Fibroblast of skin of right biceps (primary cell): Measurements from ENCODE around the gene FAM131C.
A peak's percentile ranks its signal among the peaks of the same experiment; 100 is the strongest.

Source experiments
- DNase-seq: peaks from one replicate; pipeline ENCODE4 v3.0.0-alpha.2; 2013

FAM131C gene

DNA sequence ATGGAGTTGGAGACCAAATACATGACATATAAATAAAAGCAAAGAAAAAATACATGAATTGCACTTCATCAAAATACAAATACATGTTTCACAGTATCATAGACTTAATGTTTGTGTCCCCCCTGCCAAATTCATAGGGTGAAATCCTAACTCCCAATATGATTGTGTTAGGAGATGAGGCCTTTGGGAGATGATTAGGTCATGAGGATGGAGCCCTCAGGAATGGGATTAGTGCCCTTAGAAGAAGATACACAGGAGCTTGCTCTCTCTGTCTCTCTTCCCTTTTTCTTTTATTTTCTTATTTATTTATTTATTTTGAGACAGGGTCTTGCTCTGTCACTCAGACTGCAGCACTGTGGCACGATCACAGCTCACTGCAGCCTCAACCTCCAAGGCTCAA is 26.0 kb upstream of the FAM131C start:
- DNase-seq, result no peak

DNA sequence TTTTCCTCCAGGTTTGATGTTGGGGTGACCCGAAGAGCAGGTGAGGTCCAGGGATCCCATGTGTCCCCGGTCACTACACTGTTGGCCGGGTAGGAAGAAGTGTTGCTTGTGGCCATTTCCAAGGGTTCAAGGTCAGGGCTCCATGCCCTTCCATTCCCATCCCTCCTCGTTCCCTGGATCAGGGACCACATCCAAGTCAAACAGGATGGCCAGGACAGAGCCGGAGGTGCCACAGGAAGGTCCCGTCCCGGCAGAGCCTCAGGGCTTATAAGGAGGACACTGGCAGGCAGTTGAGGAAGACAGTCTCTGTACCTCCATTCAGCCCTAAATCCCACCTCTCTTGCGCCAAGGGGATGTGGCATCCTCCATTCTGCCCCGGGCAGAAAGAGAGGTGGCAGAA is 22.0 kb upstream of the FAM131C start:
- DNase-seq, result no peak

DNA sequence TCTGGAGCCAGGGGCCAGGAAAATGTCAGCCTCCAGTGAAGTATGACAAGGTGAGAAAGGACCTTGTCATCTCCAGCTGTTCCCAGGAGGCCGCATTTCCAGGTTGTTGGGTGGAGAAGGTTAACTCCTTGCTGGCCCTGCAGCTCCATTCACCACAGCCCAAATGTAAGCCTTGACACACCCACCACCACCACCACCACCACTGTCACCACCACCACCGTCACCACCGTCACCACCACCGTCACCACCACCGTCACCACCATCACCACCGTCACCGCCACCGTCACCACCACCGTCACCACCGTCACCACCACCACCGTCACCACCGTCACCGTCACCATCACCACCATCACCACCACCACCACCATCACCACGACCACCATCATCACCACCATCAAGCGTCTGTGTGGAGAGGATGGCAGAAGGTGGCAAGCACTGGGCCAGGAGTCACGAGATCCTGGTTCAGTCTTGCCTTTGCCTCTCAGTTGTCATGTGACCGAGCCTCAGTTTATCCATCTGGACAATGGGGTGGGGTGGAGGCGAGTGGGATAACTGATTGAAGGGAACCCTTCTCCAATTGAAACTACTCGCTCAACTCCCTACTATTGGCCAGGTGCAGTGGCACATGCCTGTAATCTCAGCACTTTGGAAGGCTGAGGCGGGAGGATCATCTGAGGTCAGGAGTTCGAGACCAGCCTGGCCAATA is 21.2 kb upstream of the FAM131C start:
- DNase-seq, result no peak

DNA sequence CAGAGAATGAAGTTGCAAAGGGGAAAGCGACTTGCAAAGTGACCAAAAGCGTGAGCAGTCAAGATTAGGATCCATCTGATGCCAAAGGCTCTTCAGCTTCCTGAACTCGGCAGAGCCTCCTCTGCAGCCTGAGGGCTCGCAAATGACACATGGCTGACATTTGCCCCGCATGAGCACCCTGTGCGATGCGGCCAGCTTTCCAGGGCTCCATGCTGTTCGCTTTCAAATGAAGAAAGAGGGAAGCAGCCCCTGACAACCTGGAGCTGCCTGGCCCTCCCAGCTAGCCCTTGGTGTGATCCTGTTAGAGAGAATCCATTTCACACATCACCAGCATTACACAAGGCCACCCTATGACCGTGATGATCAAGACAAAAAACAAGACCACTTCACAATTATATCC is 20.2 kb upstream of the FAM131C start:
- no peak for DNase-seq

DNA sequence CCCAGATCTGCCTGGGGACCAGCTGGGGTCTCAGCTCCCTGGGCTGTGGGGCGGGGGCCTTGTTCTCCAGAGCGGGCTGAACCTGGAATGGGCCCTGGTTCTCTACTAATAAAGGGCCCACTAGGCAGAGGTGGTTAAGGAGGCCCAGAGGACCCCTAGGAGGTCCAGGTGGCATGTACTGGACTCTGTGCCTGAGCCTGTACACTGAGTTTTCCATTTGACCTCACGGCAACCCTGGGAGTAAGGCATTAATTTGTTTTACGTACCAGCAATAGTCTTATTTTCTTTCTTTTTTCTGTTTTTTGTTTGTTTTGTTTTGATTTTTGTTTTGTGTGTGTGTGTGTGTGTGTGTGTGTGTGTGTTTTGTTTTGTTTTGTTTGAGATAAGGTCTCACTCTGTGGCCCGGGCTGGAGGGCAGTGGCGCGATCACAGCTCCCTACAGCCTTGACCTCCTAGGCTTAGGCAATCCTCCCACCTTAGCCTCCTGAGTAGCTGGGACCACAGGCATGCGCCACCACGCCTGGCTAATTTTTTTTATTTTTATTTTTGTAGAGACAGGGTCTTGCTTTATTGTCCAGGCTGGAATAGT is 19.6 kb upstream of the FAM131C start:
- no peak for DNase-seq

DNA sequence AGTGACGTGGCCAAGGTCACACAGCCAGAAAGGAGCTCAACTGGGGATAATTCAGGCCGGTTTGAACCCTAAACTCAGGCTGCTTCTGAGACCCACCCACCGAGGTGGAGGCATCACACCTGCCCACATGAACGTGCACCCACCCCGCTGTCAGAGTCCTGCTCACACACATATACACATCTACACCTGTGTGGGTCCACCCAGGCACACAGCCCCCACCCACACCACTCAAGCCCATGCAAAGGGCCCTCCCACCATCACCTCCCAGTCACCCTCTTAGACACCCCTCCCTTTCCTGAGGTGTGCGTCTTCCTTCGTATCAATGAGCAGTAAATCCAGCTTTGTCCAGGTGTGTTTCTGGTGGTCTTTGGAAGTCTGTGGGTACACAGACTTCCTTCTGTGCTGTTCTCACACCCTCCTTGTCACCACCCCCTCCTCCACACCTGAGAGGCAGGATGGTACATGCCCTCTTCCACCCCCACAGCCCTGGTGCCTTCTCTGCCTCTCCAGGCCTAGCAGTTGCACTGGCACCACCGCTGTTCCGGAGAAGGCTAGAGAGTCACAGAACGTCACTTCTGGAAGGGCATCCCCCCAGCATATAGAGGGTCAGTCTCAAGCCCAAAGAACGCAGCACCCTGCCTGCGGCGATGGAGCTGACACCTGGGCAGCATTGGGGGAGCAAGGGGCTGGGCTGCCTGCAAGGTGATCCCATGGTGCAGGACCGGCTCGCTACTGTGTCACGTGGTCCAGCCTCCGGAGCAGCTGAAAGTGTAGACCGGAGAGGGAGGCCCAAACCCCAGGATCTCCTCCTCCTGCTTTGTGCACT is 18.9 kb upstream of the FAM131C start:
- no peak for DNase-seq

DNA sequence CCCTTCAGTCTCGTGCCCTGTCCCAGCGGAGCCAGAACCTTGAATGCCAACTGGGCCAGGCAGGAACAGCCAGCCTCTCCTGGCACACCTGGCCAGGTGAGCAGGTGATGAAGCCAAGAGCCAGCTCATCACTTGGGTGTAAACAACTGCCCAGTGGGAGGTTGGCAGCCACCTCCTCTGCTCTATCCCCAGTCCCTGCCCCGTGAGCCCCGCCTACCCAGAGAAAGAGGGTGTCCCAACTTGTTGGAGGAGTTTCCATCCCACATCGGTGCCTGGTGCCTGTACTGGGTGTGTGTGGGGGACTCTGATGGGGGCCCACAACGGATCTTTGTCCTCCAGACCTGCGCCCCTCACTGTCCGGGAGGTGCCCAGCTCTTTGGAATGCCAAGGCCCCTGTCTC is 17.8 kb upstream of the FAM131C start:
- DNase-seq, result no peak

DNA sequence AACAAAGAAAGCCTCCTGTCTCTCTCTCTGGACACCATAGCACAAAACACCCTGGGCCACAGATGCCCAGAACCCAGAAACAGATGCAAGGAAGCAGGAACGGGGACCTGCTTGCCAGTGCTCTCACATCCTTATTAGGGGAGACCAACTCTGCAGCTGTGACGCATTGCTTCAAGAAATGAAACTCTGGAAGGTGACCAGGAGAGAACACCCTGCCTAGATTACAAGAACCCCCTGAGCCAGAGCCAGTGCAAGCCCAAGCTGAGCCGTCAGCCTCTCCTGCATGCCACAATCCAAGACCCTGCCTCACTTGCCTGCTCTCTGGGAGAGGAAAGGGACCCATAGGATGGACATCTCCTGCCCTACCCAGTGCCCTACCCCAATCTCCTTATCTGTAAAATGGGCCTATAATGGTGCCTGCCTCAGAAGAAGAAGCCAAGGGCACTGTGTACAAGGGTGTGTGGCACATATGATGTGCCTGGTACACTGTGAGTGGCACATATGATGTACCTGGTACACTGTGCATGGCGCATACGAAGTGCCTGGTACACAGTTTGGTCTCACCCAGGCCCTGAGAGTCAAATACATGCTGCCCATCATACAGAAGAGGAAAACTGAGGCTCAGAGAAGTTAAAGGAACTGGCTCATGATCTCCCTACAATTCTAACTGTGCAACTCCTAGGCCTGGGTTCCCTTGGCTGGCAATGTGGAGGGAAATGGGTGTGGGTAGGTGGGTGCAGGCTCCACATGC is 16.8 kb upstream of the FAM131C start:
- DNase-seq, result no peak

DNA sequence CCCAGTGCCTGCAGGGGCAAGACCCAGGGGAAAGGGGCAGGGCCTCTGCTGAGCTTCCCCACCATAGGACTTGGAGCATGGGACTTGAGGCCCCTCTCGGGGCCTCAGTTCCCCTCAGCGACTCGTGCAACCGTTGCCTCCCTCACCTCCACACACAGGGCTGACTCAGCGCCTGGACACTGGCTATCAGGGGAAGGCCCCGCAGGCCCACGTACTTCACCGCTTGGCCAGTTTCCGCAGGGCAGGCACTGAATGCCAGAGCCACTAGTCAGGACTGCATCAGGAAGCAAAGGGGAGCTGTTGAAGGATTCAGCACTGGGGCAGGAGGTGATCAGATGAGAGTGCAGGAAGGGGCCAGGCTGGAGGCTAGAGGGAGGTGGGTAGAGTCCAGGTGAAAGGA is 15.5 kb upstream of the FAM131C start:
- DNase-seq, result peak; percentile 53

DNA sequence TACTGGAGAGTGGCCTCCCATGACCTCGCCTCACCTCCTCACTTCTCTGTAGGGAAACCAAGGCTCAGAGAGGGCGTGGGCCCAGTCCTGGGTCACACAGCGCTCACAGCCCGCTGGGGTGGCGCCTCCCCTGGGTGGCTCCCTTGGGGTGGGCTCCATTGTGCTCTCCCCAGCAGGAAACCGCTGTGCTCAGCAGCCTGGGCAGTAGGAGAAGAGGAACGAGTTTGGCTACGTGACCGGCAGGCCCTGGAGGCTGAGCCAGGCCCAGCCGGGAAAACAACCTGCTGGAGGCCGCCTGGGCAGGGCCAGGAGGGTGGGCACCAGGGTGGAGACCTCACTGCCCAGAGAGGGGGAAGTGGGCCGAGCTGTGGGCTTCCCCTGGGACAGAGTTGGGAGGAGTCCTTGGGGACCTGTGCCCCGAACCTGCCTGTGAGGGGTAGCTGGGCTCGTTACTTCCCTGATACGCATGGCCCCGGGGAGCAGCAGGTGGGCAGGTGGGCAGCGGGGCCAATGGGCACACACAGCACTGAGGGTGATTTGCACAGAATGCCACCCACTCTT is 15.0 kb upstream of the FAM131C start:
- DNase-seq, result no peak

DNA sequence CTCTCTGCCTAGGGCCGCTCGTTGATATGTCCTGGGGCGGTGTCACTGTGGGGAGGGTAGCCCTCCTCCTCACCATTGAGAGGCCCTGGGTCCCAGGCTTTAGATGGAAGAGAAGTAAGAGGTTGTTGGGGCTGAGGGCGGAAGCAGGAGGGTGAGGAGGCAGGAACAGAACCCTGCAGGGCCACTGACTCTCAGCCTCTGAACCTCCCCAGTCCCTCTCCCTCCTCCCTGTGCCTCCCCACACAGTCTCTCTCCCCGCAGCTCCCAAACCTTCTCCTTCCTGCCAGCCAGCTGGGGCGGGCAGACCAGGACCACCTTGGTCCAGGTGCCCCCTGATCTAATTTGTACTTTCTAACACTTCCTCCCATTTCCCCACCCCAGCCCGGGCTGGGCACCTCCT is 14.3 kb upstream of the FAM131C start:
- DNase-seq, result no peak

DNA sequence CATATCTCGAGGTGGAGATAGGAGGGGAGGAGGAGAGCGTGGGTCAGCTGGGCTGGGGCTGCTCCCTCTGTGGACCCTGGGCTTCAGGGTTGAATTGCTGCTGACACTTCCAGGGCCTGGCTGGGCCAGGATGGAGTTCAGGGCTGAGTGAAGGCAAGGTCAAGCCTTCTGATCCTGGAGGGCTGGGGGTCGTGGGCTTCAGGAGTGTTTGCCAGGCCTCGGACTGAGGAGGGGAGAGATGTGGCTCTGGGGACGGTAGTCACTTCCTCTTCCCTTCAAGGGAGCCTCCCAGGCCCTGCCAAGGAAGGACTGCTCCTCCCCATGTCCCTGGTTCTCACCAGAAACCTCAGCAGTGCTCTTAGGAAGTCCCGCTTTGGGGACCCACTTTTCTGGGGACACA is 12.1 kb upstream of the FAM131C start:
- no peak for DNase-seq

DNA sequence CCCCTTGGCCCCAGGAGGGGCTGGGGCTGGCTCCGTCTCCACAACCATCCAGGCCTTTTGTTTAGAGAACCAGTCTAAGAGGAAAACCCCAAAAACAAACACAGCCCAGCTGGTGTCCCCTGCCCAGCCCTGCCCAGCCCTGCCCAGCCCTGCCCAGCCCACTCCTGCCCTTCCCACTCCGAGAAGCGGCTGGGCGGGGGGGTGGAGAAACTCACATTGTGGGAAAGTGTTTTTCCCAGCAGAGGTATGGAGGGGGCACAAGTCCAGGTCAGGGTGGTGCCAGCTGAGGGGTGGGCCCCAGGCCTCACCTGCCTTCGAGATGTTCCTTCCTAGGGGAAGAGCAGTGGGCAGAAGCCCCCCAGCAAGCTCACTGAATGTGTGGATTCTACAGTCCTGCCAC is 10.0 kb upstream of the FAM131C start:
- DNase-seq, result no peak

DNA sequence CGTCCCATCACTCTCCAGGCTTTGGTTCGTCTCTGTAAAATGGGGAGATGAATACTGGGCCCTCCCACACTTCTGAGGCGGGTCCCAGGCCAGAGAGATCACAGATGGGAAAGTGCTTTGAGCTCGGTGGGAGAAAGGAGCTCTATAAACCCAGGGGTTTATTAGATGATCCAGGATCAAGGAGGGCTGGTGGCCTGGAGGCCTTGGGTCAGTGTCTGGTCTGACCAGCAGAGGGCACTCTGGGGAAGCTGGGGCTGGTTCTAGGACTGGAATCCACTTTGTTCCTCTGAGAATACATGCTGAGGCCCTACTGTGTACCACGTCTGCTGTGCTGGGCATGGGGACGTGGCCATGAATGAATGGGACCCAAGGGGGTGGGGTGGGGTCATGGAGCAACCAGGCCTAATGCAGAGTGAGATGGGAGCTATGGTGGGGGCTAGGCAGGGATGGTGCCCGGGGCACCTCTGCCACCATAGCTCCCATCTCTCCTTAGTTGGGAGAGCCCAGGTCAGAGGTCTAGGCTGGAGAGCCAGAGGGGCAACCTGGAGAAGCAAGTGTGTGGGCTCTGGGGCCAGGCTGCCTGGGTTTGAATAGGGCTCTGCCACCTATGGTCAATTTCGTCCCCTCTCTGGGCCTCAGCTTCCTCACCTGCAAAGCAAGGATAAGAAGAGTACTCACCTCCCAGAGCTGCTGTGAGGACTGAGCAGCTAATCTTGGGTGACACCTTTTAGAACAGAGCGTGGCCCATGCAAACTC is 9.0 kb upstream of the FAM131C start:
- peak; percentile 52 for DNase-seq

DNA sequence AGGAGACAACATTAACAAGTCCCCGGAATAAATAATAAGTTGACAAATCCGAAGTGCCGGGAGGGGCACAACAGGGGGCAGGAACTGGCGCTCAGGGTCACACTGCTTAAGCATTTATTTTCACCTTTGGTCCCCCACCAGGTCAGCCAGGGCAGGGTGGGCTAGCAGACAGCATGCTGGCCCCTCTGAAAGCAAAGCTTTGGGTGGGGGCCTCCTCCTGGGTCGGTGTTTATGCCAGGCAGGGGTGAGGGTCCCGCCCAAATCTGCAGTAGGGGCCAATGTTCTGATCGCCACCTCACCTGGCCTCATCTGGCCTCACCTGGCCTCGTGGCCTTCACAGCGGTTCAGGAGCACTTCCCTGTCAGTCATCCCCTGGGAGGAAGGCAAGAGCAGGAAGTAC is 8.2 kb upstream of the FAM131C start:
- DNase-seq, result no peak

DNA sequence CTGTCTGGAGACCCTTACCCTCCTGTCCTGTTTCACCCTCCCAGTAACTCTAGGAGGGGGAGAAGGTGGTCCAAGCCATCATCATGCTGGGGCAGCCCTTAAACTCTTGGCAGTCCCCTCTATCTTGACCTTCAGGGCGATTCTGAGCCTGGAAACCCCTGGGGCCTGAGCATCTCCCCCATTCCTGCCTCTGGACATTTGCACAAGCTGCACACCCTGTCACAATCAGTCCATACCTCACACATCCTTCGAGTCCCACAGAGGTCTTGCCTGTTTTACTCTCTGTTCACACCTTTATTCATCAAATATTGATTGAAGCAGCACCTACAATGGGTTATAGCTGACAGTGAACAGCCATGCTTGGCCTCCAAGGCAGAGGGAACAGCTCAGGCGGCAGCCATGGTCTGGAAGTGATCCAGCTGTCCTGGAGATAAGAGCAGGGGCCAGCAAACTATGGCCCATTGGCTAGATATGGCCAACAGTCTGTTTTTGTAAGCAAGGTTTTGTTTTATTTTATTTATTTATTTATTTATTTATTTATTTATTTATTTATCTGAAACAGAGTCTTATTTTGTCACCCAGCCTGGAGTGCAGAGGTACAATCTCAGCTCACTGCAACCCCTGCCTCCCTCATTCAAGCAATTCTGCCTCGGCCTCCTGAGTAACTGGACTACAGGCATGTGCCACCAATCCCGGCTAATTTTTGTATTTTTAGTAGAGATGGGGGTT is 7.1 kb upstream of the FAM131C start:
- DNase-seq, result no peak

DNA sequence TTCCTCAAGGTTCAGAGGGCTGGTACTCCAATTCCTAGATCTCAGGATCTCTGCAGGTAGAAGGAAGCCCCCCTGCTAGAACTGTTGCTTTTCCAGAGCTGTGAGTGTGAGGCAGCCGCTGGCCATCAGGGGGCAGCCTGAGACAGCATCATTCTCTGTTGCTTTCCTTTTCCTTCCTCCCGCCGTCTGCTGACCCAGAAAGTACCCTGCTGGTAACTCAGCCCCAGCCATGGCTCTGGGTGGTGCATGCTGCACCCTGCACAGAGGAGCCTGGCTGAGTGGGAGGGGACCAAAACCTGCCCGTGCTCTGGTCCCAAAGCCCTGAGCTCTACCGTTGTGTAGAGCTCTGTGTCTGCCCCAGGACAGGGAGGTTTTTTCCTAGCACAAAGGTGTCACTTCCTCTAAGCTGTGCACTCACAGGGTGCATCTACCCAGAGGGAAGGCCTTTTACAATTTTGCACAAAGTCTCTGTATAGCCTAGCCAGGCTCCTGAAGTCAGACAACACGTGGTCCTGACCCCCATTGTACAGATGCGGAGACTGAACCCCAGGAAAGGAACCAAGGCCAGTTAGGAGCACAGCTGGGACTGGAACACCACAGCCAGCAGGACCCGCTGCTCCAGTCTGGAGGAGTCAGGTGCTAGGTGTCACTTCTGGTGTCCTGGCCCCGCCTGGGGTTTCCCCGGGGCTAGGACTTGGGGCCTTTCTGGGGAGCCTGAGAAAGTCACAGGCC is 5.6 kb upstream of the FAM131C start:
- peak; percentile 71 for DNase-seq

DNA sequence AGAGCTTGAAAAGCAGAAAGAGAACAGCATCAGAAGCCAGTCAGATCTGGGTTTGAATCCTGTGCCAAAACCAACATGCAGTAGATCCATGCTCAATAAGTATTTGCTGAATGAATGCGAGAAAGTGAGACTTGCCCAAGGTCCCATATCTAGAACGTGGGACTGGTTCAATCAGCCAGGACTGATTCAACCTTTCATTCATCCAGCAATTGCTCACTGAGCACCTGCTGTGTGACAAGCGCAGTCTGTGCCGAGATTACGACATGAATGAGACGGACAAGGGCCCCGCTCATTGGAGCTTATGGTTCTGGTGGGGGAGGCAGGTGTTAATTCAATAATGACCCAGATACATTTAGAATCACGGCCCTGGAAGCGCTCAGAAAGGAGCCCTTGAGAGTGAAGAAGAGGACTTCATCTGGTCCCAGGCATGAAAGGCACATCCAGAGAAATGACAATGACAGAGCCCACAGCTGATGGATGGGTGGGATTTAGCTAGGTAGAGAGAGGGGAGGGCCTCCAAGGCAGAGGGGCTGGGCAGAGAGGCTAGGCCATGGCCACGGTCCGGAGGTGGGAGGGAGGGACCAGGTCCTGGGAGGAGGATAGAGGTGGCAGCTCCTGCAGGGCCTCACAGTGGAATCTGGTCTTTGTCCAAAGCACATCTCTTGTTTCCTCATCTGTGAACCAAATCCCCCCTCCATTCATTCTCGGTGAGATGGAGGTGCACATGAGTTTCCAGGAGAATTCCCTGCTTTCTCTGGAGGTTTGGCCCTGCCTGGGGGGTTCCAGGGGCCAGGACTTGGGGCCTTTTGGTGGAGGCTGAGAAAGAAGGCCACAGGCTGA is 4.2 kb upstream of the FAM131C start:
- DNase-seq, result no peak

DNA sequence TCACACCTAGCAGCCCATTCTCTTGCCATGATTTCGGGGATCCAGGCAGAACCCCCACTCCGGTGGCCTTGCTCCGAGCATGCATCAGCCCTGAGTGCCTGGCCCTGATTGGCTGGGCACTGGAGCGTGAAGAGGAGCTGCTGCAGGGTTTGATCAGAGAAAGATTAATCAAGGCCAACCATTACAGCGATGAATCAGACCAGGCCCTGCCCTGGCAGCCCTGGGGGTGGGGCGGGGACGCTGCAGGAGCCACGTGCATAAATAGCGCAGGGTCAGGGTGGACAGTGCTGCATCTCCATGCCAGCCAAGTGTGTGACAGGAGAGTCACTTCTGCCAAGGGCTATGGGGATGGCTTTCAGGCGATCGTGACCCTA is 3.4 kb upstream of the FAM131C start:
- DNase-seq, result peak; percentile 75
